GM23338 (cell line): Measurements from ENCODE around the gene ZFP64. TPM values are rescaled to one million over a fixed set of nuclear protein-coding genes. Genes with fewer than 3 reads are reported as not detected.

Source experiments
- ATAC-seq: fragments of 200-7000 bp; cut with Tn5 transposase; 3 replicates; pipeline ENCODE4 v1.9.1; 2020
- DNase-seq: peaks from one replicate; pipeline ENCODE4 v3.0.0-alpha.2; 2015; ENCODE audit warnings: low spot score
- H2AFZ ChIP-seq: fragments of 200-600 bp; sonication (generic); 2 replicates; pipeline ENCODE4 v1.8.0; 2016; ENCODE audit warnings: antibody characterized with exemption, mild to moderate bottlenecking, moderate library complexity
- H3F3A ChIP-seq: fragments of 200-600 bp; sonication (generic); replicated peaks from 2 replicates; pipeline ENCODE4 v1.8.0; 2017; ENCODE audit warnings: antibody characterized with exemption, mixed run types, low read depth
- H3K27ac ChIP-seq: fragments of 200-600 bp; sonication (generic); 2 replicates; pipeline ENCODE4 v1.6.1; 2016; ENCODE audit warnings: low read depth
- H3K27me3 ChIP-seq: fragments of 200-600 bp; sonication (generic); 2 replicates; pipeline ENCODE4 v1.8.0; 2016; ENCODE audit warnings: mild to moderate bottlenecking, mixed run types, moderate library complexity; ENCODE audit not compliant: insufficient read depth
- H3K36me3 ChIP-seq: fragments of 200-600 bp; sonication (generic); 2 replicates; pipeline ENCODE4 v1.8.0; 2016; ENCODE audit warnings: mild to moderate bottlenecking; ENCODE audit not compliant: insufficient read depth
- H3K4me1 ChIP-seq: fragments of 200-600 bp; sonication (generic); 2 replicates; pipeline ENCODE4 v1.8.0; 2016; ENCODE audit warnings: mild to moderate bottlenecking, moderate library complexity; ENCODE audit not compliant: insufficient read depth
- H3K4me2 ChIP-seq: fragments of 200-600 bp; sonication (generic); 2 replicates; pipeline ENCODE4 v1.7.1; 2017; ENCODE audit warnings: mixed run types
- H3K4me3 ChIP-seq: fragments of 200-600 bp; sonication (generic); 2 replicates; pipeline ENCODE4 v1.6.1; 2016; ENCODE audit warnings: mixed run types
- H3K79me2 ChIP-seq: fragments of 200-600 bp; sonication (generic); replicated peaks from 2 replicates; pipeline ENCODE4 v1.8.0; 2017; ENCODE audit warnings: mild to moderate bottlenecking; ENCODE audit not compliant: insufficient read depth
- H3K9me2 ChIP-seq: fragments of 200-600 bp; sonication (generic); 2 replicates; pipeline ENCODE4 v1.8.0; 2017; ENCODE audit not compliant: insufficient read depth
- H4K20me1 ChIP-seq: fragments of 200-600 bp; sonication (generic); replicated peaks from 2 replicates; pipeline ENCODE4 v1.8.0; 2017; ENCODE audit warnings: mild to moderate bottlenecking; ENCODE audit not compliant: insufficient read depth
- H3K27ac Mint-ChIP-seq: 2 replicates; pipeline ENCODE4 v1.8.0; 2020; ENCODE audit warnings: inconsistent platforms, mild to moderate bottlenecking, moderate library complexity, mixed read lengths
- H3K27me3 Mint-ChIP-seq: 3 replicates; pipeline ENCODE4 v1.8.0; 2022; ENCODE audit warnings: low read depth, mild to moderate bottlenecking, moderate library complexity, mixed read lengths, inconsistent platforms; ENCODE audit not compliant: insufficient read depth, poor library complexity
- H3K36me3 Mint-ChIP-seq: 3 replicates; pipeline ENCODE4 v1.8.0; 2021; ENCODE audit warnings: low read depth, mild to moderate bottlenecking, inconsistent platforms, moderate library complexity, mixed read lengths
- H3K4me1 Mint-ChIP-seq: 3 replicates; pipeline ENCODE4 v1.8.0; 2020; ENCODE audit warnings: mild to moderate bottlenecking, inconsistent platforms, mixed read lengths
- H3K4me3 Mint-ChIP-seq: 3 replicates; pipeline ENCODE4 v1.8.0; 2021; ENCODE audit warnings: moderate library complexity, mild to moderate bottlenecking, inconsistent platforms, mixed read lengths
- H3K9me3 Mint-ChIP-seq: 3 replicates; pipeline ENCODE4 v1.8.0; 2020; ENCODE audit warnings: moderate library complexity, mild to moderate bottlenecking, inconsistent platforms, mixed read lengths
- CREB1 ChIP-seq: fragments of 250-450 bp; sonication (Bioruptor Pico); IDR thresholded peaks from 2 replicates; pipeline ENCODE4 v1.5.0; 2020; ENCODE audit warnings: low read depth, mild to moderate bottlenecking, moderate library complexity
- NANOG ChIP-seq: IDR thresholded peaks from 2 replicates; pipeline ENCODE4 v1.6.1; 2016; ENCODE audit warnings: antibody characterized with exemption, borderline replicate concordance
- STAT1 ChIP-seq: IDR thresholded peaks from one replicate; pipeline ENCODE4 v1.6.1; 2016; ENCODE audit warnings: antibody characterized with exemption; ENCODE audit not compliant: unreplicated experiment
- polyA plus RNA-seq: library from polyadenylated mRNA; unstranded; fragments of >200 nt; fragmentation: Nextera tagmentation; extraction: Ambion mirVana; gene quantifications from 2 replicates; pipeline ENCODE4 v1.2.1, GENCODE V29; 2016
- total RNA-seq: library from RNA; depleted of rRNA; stranded (reverse); fragments of >200 nt; shearing (Covaris generic); gene quantifications from 2 replicates; pipeline ENCODE4 v1.2.3, GENCODE V29; 2014
- TF ChIP-seq, protein P1 (sequence below), 2 experiments: fragments of 200-600 bp in 1 of 2; sonication (generic) in 1 of 2; conservative IDR thresholded peaks; 2 replicates each; pipeline versions ENCODE4 v1.5.1 to v1.6.1; 2016 to 2017; ENCODE audit warnings: antibody characterized with exemption in 2 of 2, low read depth in 2 of 2, mild to moderate bottlenecking in 2 of 2, moderate library complexity in 1 of 2
- TF ChIP-seq, protein P2 (sequence below): fragments of 250-450 bp; sonication (Bioruptor Pico); IDR thresholded peaks from 2 replicates; pipeline ENCODE4 v1.5.0; 2020; ENCODE audit warnings: mild to moderate bottlenecking, moderate library complexity

The ZFP64 gene
- total and polyA plus RNA-seq, 2 experiments from 2014 or later, result 9.6 to 30.4 TPM

DNA sequence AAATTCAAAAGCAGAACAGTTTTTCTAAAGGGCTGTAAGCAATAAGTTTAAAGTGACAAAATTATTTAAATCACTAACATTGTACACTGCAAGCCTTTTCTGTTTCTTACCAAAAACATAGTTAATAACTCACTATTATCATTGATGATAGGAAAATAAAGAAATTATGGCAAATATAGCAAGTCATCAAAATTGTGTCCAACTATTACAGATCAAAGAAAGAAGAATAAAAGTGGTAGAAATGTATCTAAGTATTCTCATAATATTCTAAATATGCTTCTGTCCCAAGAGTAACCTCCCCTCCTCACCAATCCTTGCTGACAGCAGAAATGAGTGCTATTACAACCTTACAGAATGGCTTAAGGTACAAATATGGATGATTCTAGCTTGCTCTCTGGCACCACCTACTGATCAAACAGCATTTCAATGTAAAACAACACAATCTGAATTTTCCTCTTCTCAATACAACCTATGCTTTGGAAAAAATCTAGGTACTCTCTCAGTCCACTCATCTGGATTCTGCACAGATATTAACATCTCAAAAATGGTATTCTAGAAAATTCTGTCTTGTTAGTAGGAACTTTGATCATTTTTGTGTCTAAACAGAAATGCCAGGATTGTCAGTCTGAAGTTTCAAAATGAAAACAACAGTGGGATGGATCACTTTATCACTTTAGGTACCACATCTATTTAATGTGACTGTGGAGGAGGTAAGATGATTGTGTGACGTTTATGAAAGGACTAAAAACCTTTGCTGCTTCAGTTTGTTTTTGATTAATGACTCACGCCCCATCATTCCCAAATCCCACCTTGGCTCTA is 40.9 kb downstream of the ZFP64 start:
- Histone ChIP-seq H3F3A (no peaks in the 10 kb centered on the region), H3K36me3 (peaks cover 5% of the 10 kb centered on the region), H4K20me1 (no peaks in the 10 kb centered on the region), H3K27me3 (no peaks in the 10 kb centered on the region), H3K4me3 (no peak overlapping the region), H2AFZ (no peak overlapping the region), H3K79me2 (no peaks in the 10 kb centered on the region), H3K27ac (no peak overlapping the region), H3K4me1 (no peaks in the 10 kb centered on the region), H3K9me2 (no peaks in the 10 kb centered on the region), H3K4me2 (no peak overlapping the region)
- DNase-seq (peak; percentile 61), ATAC-seq (no peak)
- H3K36me3 Mint-ChIP-seq, result peaks cover 11% of the 10 kb centered on the region
- no peaks in the 10 kb centered on the region for H3K9me3 Mint-ChIP-seq
- peaks cover 1% of the 10 kb centered on the region for H3K27me3 Mint-ChIP-seq
- TF ChIP-seq, protein P1, sequence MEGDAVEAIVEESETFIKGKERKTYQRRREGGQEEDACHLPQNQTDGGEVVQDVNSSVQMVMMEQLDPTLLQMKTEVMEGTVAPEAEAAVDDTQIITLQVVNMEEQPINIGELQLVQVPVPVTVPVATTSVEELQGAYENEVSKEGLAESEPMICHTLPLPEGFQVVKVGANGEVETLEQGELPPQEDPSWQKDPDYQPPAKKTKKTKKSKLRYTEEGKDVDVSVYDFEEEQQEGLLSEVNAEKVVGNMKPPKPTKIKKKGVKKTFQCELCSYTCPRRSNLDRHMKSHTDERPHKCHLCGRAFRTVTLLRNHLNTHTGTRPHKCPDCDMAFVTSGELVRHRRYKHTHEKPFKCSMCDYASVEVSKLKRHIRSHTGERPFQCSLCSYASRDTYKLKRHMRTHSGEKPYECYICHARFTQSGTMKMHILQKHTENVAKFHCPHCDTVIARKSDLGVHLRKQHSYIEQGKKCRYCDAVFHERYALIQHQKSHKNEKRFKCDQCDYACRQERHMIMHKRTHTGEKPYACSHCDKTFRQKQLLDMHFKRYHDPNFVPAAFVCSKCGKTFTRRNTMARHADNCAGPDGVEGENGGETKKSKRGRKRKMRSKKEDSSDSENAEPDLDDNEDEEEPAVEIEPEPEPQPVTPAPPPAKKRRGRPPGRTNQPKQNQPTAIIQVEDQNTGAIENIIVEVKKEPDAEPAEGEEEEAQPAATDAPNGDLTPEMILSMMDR (conservative IDR thresholded peaks at IDR 0.05; ENCODE audit: low read depth in 2 of 2), result peak; percentile 70 to 90
- TF ChIP-seq CREB1 (CRISPR knock-in tag), result no peak
- no peak for TF ChIP-seq NANOG
- no peak for TF ChIP-seq STAT1
- TF ChIP-seq, protein P2, sequence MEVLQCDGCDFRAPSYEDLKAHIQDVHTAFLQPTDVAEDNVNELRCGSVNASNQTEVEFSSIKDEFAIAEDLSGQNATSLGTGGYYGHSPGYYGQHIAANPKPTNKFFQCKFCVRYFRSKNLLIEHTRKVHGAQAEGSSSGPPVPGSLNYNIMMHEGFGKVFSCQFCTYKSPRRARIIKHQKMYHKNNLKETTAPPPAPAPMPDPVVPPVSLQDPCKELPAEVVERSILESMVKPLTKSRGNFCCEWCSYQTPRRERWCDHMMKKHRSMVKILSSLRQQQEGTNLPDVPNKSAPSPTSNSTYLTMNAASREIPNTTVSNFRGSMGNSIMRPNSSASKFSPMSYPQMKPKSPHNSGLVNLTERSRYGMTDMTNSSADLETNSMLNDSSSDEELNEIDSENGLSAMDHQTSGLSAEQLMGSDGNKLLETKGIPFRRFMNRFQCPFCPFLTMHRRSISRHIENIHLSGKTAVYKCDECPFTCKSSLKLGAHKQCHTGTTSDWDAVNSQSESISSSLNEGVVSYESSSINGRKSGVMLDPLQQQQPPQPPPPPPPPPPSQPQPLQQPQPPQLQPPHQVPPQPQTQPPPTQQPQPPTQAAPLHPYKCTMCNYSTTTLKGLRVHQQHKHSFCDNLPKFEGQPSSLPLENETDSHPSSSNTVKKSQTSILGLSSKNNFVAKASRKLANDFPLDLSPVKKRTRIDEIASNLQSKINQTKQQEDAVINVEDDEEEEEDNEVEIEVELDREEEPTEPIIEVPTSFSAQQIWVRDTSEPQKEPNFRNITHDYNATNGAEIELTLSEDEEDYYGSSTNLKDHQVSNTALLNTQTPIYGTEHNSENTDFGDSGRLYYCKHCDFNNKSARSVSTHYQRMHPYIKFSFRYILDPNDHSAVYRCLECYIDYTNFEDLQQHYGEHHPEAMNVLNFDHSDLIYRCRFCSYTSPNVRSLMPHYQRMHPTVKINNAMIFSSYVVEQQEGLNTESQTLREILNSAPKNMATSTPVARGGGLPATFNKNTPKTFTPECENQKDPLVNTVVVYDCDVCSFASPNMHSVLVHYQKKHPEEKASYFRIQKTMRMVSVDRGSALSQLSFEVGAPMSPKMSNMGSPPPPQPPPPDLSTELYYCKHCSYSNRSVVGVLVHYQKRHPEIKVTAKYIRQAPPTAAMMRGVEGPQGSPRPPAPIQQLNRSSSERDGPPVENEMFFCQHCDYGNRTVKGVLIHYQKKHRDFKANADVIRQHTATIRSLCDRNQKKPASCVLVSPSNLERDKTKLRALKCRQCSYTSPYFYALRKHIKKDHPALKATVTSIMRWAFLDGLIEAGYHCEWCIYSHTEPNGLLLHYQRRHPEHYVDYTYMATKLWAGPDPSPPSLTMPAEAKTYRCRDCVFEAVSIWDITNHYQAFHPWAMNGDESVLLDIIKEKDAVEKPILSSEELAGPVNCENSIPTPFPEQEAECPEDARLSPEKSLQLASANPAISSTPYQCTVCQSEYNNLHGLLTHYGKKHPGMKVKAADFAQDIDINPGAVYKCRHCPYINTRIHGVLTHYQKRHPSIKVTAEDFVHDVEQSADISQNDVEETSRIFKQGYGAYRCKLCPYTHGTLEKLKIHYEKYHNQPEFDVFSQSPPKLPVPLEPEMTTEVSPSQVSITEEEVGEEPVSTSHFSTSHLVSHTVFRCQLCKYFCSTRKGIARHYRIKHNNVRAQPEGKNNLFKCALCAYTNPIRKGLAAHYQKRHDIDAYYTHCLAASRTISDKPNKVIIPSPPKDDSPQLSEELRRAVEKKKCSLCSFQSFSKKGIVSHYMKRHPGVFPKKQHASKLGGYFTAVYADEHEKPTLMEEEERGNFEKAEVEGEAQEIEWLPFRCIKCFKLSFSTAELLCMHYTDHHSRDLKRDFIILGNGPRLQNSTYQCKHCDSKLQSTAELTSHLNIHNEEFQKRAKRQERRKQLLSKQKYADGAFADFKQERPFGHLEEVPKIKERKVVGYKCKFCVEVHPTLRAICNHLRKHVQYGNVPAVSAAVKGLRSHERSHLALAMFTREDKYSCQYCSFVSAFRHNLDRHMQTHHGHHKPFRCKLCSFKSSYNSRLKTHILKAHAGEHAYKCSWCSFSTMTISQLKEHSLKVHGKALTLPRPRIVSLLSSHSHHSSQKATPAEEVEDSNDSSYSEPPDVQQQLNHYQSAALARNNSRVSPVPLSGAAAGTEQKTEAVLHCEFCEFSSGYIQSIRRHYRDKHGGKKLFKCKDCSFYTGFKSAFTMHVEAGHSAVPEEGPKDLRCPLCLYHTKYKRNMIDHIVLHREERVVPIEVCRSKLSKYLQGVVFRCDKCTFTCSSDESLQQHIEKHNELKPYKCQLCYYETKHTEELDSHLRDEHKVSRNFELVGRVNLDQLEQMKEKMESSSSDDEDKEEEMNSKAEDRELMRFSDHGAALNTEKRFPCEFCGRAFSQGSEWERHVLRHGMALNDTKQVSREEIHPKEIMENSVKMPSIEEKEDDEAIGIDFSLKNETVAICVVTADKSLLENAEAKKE (CRISPR knock-in tag), result no peak
- no peaks in the 10 kb centered on the region for H3K4me1 Mint-ChIP-seq
- no peak overlapping the region for H3K27ac Mint-ChIP-seq
- H3K4me3 Mint-ChIP-seq, result no peak overlapping the region
